NCI-H146 treated with DMSO at 0.1 percent for 48 hours (cell line): ENCODE measurements around the gene TWNK.

ENCODE experiments used
- DNase-seq: peaks from one replicate; lab custom pipeline; 2025; ENCODE audit not compliant: unreplicated experiment; lab: John Stamatoyannopoulos, UW

The TWNK gene

DNA sequence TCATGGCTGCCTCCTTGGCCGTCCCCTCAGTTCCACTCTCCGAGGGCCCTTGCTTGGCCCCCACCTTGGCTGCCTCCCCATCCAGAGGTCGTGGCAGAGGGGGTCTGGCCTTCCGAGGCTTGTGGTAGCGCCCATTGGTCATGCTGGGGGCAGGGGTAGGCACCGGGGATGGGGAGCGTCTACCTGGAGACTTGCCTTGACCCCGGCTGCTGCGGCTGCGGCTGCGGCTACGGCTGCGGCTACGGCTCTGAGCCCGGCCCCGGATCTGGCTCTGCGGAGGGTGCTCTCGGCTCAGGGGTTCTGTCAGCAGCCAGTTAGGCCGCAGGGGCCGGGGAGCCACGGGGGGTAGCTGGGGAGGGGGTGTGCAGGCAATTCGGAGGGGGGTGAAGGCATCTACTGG, 23.0 kb downstream of the TWNK start:
- no peak for DNase-seq

DNA sequence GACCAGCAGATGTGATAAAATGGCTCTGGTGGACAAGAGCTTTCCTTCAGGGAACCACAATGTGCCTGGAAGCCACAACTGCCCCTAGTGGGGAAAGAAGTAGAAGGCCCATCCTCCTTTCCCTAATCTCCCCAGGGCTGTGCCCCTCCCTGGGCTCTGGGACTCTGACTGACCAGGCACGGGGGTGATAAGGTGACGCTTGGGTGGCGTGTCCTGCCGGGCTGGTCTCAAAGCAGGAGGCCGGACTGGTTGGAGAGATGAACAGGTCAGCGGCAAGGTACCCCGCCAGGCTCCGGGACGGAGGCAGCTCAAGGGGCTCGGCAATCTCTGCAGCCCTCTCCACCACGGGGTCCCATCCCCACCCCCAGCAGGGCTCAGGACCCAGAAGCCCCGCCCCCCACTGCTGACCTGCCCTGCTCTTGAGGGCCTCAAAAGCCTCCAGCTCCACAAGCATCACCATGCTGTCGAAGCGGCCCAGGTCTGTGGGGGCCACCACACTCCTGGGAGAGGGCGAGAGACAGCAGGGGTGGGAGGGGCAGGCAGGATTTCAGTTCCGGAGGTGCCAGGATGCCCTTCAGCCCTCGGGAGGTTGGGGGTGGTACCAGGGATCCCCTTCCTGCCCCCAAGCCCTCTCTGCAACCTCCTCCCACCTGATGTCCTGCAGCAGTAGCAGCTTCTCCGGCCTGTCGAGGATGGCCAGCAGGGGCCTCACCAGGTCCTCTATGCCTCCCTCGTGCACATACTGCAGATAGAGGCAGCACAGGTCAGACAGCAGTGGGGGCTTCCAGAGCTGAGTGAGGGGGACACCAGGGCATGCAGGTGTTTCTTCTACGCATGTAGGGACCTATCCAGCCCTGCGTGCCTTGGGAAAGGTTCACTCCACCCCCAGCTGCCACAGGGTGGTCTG, 24.4 kb downstream of the TWNK start:
- DNase-seq, result no peak

GRCh38 chr10:101012525-101013364, 25.4 kb downstream of the TWNK start:
- DNase-seq, result peak; percentile 50

DNA sequence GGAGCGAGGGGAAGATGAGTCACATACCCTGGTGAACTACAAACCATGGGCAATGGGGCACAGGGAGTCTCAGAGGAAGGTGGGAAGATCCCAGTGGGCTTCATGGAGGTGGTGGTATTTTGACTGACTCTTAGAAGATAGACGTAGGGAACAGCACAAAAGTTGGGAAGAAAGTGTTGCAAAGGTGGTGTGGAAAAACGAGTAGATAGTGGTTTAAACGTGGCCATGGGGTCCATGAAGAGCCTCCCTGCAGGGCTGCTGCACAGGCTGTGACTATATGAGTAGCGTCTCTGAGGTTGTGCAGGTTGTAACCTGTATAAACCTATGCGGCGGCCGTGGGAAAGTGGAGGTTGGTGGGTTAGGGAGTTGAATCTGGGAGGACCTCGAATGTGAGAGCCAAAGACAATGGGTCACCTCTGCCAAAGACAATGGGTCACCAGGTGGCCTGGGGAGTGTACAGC, 26.1 kb downstream of the TWNK start:
- DNase-seq, result no peak

GRCh38 chr10:101014230-101014884, 27.0 kb downstream of the TWNK start:
- DNase-seq, result peak; percentile 40

GRCh38 chr10:101014966-101015581, 27.7 kb downstream of the TWNK start:
- no peak for DNase-seq

GRCh38 chr10:101015582-101015973, 28.2 kb downstream of the TWNK start:
- no peak for DNase-seq

DNA sequence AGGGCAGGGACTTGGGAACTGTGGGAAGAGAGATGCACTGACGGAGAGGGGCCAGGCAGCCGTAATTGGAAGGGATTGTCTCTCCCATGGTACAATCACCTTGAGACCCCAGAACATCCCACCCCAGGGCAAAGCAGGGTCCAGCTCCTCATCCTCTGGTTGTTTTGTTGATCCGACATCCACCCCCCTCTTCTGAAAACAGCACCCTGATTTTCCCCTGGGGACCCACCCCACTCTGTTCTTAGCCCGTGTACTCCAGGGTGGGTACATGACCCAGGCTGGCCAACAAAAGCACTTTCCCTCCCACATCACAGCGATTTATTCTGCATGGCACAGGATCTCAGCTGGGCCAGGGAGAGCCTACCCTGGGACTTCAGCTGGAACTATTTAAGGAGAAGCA, 29.5 kb downstream of the TWNK start:
- DNase-seq, result no peak

GRCh38 chr10:101018118-101018599, 30.8 kb downstream of the TWNK start:
- no peak for DNase-seq

DNA sequence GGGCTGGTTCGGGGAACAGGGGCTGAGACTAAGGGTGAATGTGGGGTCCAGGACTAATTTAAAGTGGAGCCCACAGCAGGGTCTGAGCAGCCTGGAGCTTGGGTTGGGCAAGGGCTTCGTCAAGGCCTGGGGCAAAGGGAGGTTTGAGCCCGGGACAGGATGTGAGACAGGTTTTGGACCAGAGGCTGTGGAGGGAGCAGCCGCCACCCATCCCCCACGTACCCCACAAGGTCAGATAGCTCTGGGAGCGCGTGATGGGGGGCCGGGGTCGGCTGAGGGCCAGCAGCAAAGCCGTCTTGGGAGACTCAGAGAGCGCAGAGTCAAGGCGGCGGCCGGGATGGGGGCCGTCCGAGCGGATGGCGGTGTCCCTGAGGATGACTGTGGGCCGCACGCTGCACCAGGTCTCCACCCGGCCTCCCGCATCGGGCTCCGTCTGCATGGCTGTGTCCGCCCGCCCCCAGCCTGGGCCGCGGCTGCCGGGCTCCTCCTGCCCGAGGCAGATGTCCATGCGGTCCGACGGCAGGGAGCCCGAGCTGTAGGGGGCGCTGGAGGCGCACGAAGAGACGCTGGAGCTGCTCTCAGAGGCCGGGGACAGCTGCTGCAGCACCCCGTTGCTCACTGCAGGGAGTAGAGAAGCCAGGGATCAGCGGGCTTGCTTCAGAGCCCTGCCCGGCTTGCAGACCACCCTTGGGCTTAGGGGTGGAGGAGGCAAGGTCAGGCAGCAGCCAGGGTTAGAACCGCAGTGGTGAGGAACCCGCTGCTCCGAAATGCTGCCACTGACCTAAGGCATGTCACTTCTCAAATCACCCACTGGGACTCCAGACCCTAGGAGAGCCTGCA, 31.5 kb downstream of the TWNK start:
- peak; percentile 66 for DNase-seq

- DNase-seq, result no peak
Observed at GRCh38 chr10:101019440-101019703, 32.0 kb downstream of the TWNK start.

GRCh38 chr10:101020427-101021075, 33.2 kb downstream of the TWNK start:
- DNase-seq, result no peak

DNA sequence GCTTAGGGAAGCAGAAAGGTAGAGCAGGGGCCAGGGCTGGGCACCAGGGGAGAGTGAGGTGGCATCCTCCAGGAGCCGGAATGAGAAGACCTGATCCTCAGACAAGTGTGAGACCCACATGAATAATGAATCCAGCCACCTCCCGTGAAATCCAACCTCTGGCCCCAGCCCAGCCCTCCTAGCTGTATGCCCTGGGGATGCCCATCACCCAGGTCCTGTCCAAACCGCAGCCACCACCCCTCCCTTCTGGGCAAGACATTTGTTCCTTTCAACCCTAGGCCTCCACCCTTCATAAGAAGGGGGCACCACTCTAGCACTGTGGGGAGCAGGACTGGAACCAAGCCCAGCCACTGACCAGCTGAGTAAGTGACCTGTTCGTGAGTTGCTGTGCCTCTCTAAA, 33.9 kb downstream of the TWNK start:
- DNase-seq, result no peak

- DNase-seq, result no peak
Observed at GRCh38 chr10:101021692-101022251, 34.4 kb downstream of the TWNK start.

- no peak for DNase-seq
Observed at GRCh38 chr10:101022967-101023705, 35.8 kb downstream of the TWNK start.

DNA sequence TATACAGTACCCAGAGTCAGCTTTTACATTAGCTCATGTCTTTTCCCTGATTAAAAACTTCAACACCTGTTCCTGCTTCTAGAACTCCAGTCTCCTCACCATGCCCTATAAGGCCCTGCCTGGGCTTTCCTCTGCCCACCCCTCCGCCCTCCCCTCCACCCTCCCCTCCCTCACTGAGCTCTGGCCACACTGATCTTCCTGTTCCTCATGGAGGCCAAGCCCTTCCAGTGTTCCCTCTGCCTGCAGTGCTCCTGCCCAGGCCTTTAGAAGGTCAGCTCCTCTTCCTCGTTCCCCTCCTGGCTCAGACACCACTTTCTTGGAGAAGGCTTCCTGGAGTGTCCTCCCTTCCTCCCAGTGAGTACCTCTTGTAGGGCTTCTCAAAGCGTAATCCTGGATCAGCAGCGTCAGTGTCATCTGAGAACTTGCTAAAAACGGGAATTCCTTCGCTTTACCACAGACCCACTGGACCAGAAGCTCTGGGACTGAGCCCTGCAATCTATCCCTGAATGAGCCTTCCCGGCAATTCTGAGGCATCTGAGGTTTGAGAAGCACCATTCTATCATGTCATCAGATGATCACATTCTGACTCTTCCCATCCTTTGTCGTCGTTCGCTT, 39.9 kb downstream of the TWNK start:
- no peak for DNase-seq

- no peak for DNase-seq
Observed at GRCh38 chr10:101028446-101029337, 41.3 kb downstream of the TWNK start.
